SK-N-SH (cell line): ENCODE data around the gene HOMER1. TPM values are rescaled to one million over a fixed set of nuclear protein-coding genes. Genes with fewer than 3 reads are reported as not detected.

ENCODE experiments used
- CTCF ChIA-PET: fragments of 300-600, 350-600 bp; formaldehyde crosslinking; extraction: SDS; loops from one replicate; lab custom pipeline; 2021; lab: Yijun Ruan, JAX
- POLR2A ChIA-PET: fragments of 350-600 bp; sonication (Branson Sonifier 250); formaldehyde crosslinking; extraction: SDS; loops from one replicate; lab custom pipeline; 2020; ENCODE audit warnings: antibody characterized with exemption, inconsistent platforms; lab: Yijun Ruan, JAX
- DNase-seq: peaks from one replicate; pipeline ENCODE4 v3.0.0; 2012
- H2AFZ ChIP-seq: fragments of 200-600 bp; sonication (generic); 2 replicates; pipeline ENCODE4 v1.8.1; 2016; ENCODE audit warnings: antibody characterized with exemption, mild to moderate bottlenecking, low read depth
- H3F3A ChIP-seq: fragments of 200-600 bp; sonication (generic); replicated peaks from 2 replicates; pipeline ENCODE3; 2016; ENCODE audit warnings: antibody characterized with exemption, mild to moderate bottlenecking; ENCODE audit not compliant: insufficient read depth
- H3K27ac ChIP-seq, 2 experiments: fragments of 200-500 bp in 1 of 2; fragments of 200-600 bp in 1 of 2; sonication (Bioruptor generic) in 1 of 2; sonication (generic), shearing (Covaris generic) in 1 of 2; 2 replicates each; pipeline versions ENCODE4 v1.5.1 to v1.6.1; 2014 to 2016; ENCODE audit warnings: low read depth in 2 of 2, inconsistent platforms in 1 of 2, low read length in 1 of 2, mild to moderate bottlenecking in 1 of 2, mixed read lengths in 1 of 2
- H3K27me3 ChIP-seq: fragments of 200-600 bp; sonication (generic), shearing (Covaris generic); 2 replicates; pipeline ENCODE4 v1.6.1; 2016; ENCODE audit warnings: mixed run types; ENCODE audit not compliant: insufficient read depth
- H3K36me3 ChIP-seq, 2 experiments: fragments of 200-500 bp in 1 of 2; fragments of 200-600 bp in 1 of 2; sonication (Bioruptor generic) in 1 of 2; sonication (generic) in 1 of 2; replicated peaks in 1 of 2; 2 replicates each; pipeline versions ENCODE3 to v1.5.1; 2014 to 2016; ENCODE audit warnings: low read length in 1 of 2, mild to moderate bottlenecking in 1 of 2; ENCODE audit not compliant: insufficient read depth in 2 of 2, control insufficient read depth in 1 of 2
- H3K4me1 ChIP-seq, 2 experiments: fragments of 200-500 bp in 1 of 2; fragments of 200-600 bp in 1 of 2; sonication (Bioruptor generic) in 1 of 2; sonication (generic), shearing (Covaris generic) in 1 of 2; 2 replicates each; pipeline versions ENCODE4 v1.5.1 to v1.6.1; 2014 to 2016; ENCODE audit warnings: low read depth in 1 of 2, low read length in 1 of 2, mixed run types in 1 of 2; ENCODE audit not compliant: insufficient read depth in 2 of 2, control insufficient read depth in 1 of 2
- H3K4me2 ChIP-seq: fragments of 200-600 bp; sonication (generic), shearing (Covaris generic); 2 replicates; pipeline ENCODE4 v1.6.1; 2017; ENCODE audit warnings: mixed run types
- H3K4me3 ChIP-seq, 2 experiments: fragments of 200-500 bp in 1 of 2; fragments of 200-600 bp in 1 of 2; sonication (Bioruptor generic) in 1 of 2; sonication (generic), shearing (Covaris generic) in 1 of 2; 2 replicates each; pipeline versions ENCODE4 v1.5.1 to v1.8.1; 2014 to 2016; ENCODE audit warnings: low read depth in 2 of 2, inconsistent platforms in 1 of 2, low read length in 1 of 2, mild to moderate bottlenecking in 1 of 2, mixed read lengths in 1 of 2, moderate library complexity in 1 of 2
- H3K79me2 ChIP-seq: fragments of 200-600 bp; sonication (generic); 2 replicates; pipeline ENCODE4 v1.8.1; 2017; ENCODE audit warnings: mild to moderate bottlenecking; ENCODE audit not compliant: insufficient read depth
- H3K9ac ChIP-seq: fragments of 200-600 bp; sonication (generic); 2 replicates; pipeline ENCODE4 v1.6.1; 2017; ENCODE audit warnings: mixed run types
- H3K9me2 ChIP-seq: fragments of 200-600 bp; sonication (generic); 2 replicates; pipeline ENCODE4 v1.6.1; 2017; ENCODE audit warnings: mixed run types
- H3K9me3 ChIP-seq: fragments of 200-600 bp; sonication (generic); 2 replicates; pipeline ENCODE4 v1.6.1; 2017; ENCODE audit warnings: mixed run types, mild to moderate bottlenecking, moderate library complexity
- H4K20me1 ChIP-seq: fragments of 200-600 bp; sonication (generic); 2 replicates; pipeline ENCODE4 v1.6.1; 2017; ENCODE audit warnings: mild to moderate bottlenecking, mixed run types; ENCODE audit not compliant: insufficient read depth
- CTCF ChIP-seq: fragments of 200-600 bp; sonication (generic); IDR thresholded peaks from 2 replicates; pipeline ENCODE4 v1.6.1; 2017; ENCODE audit warnings: antibody characterized with exemption, mild to moderate bottlenecking, moderate library complexity
- ELF1 ChIP-seq: IDR thresholded peaks from 2 replicates; pipeline ENCODE4 v1.4.0; 2012
- EZH2phosphoT487 ChIP-seq: fragments of 200-600 bp; sonication (generic); IDR thresholded peaks from 2 replicates; pipeline ENCODE4 v1.6.1; 2017; ENCODE audit warnings: low read depth, mixed run types, mild to moderate bottlenecking, antibody characterized with exemption, moderate library complexity, borderline replicate concordance
- FOSL2 ChIP-seq: IDR thresholded peaks from 2 replicates; pipeline ENCODE4 v1.4.0; 2012; ENCODE audit warnings: low read depth, mild to moderate bottlenecking, moderate library complexity, borderline replicate concordance
- FOXM1 ChIP-seq: IDR thresholded peaks from 2 replicates; pipeline ENCODE4 v1.4.0; 2012; ENCODE audit warnings: low read depth, mild to moderate bottlenecking
- GATA2 ChIP-seq: sonication (generic); formaldehyde crosslinking; IDR thresholded peaks from 2 replicates; pipeline ENCODE4 v1.5.0; 2020; ENCODE audit warnings: mild to moderate bottlenecking, missing genetic modification reagents
- IRF3 ChIP-seq: fragments of 150-350 bp; IDR thresholded peaks from 2 replicates; pipeline ENCODE4 v1.6.1; 2016; ENCODE audit warnings: mild to moderate bottlenecking, low read depth, low read length
- JUND ChIP-seq: IDR thresholded peaks from 2 replicates; pipeline ENCODE4 v1.4.0; 2012
- MAX ChIP-seq: IDR thresholded peaks from 2 replicates; pipeline ENCODE4 v1.4.0; 2012; ENCODE audit warnings: low read depth
- MXI1 ChIP-seq: IDR thresholded peaks from 2 replicates; pipeline ENCODE4 v1.6.1; 2012; ENCODE audit warnings: mild to moderate bottlenecking, low read depth, low read length, improper control_type of control experiment
- NRF1 ChIP-seq: IDR thresholded peaks from 2 replicates; pipeline ENCODE4 v1.6.1; 2012; ENCODE audit warnings: low read depth, mild to moderate bottlenecking, low read length
- RCOR1 ChIP-seq: fragments of 150-350 bp; IDR thresholded peaks from 2 replicates; pipeline ENCODE4 v1.6.1; 2017; ENCODE audit warnings: antibody characterized with exemption, low read length
- REST ChIP-seq: IDR thresholded peaks from 2 replicates; pipeline ENCODE4 v1.6.1; 2012; ENCODE audit warnings: mild to moderate bottlenecking, low read depth, low read length, moderate library complexity
- RFX5 ChIP-seq: IDR thresholded peaks from 2 replicates; pipeline ENCODE4 v1.6.1; 2012; ENCODE audit warnings: mild to moderate bottlenecking, improper control_type of control experiment, low read length
- SIN3A ChIP-seq: IDR thresholded peaks from 2 replicates; pipeline ENCODE4 v1.6.1; 2012; ENCODE audit warnings: low read depth, mild to moderate bottlenecking, low read length, moderate library complexity, borderline replicate concordance
- SMC3 ChIP-seq: IDR thresholded peaks from 2 replicates; pipeline ENCODE4 v1.6.1; 2012; ENCODE audit warnings: low read depth, low read length, improper control_type of control experiment
- TCF12 ChIP-seq: IDR thresholded peaks from 2 replicates; pipeline ENCODE4 v1.4.0; 2012
- USF2 ChIP-seq: fragments of 150-350 bp; IDR thresholded peaks from 2 replicates; pipeline ENCODE4 v1.6.1; 2017; ENCODE audit warnings: antibody characterized with exemption, low read length, low read depth, borderline replicate concordance
- ZBTB33 ChIP-seq: IDR thresholded peaks from 2 replicates; pipeline ENCODE4 v1.4.0; 2012; ENCODE audit warnings: low read depth, borderline replicate concordance
- polyA plus RNA-seq, 3 experiments: library from polyadenylated mRNA; depleted of rRNA; stranded (reverse); fragments of >200 nt; gene quantifications; 2 replicates each; pipeline ENCODE4 v1.2.3, GENCODE V29; 2012

Gene HOMER1
- polyA plus RNA-seq, 1 of the 3 experiments (the other 2 are of a cell fraction) = 2.2 TPM

- Histone ChIP-seq H3K27ac (no peak overlapping the region), H3K27me3 (no peaks in the 10 kb centered on the region), H3F3A (no peaks in the 10 kb centered on the region), H3K9me2 (no peaks in the 10 kb centered on the region), H3K9ac (no peak overlapping the region), H3K79me2 (peaks cover 4% of the 10 kb centered on the region; the same call in 1 of the 2 replicates), H2AFZ (no peak overlapping the region), H3K4me2 (no peak overlapping the region), H4K20me1 (no peaks in the 10 kb centered on the region), H3K9me3 (no peaks in the 10 kb centered on the region), H3K36me3 (no peaks in the 10 kb centered on the region), H3K4me3 (no peak overlapping the region), H3K4me1 (peaks cover 4 to 9% of the 10 kb centered on the region in 2 experiments; a peak in 2 of 4 replicates)
- ChIA-PET POLR2A (no interaction called here), CTCF (interaction anchor here (0.8 to 16.0 kb wide), 3 partner anchors 8 to 434 kb away, joined by 3 to 219 read pairs (median 8); no protein-coding TSS in a partner anchor)
- no peak for DNase-seq
- TF ChIP-seq JUND (no peak), SIN3A (no peak), RFX5 (no peak), IRF3 (no peak), FOSL2 (no peak), NRF1 (no peak), GATA2 (no peak), RCOR1 (no peak), MAX (no peak), REST (no peak), CTCF (no peak), ZBTB33 (no peak), ELF1 (no peak), TCF12 (no peak; the same call in 1 of the 2 replicates), FOXM1 (no peak), MXI1 (no peak), USF2 (no peak), EZH2phosphoT487 (no peak), SMC3 (no peak)
Observed at GRCh38 chr5:79456400-79456799, 57.5 kb downstream of the HOMER1 start.
